ENCODE data around the gene OR51A2.
"Not testable (repeated sequence)": the region's sequence is repeated elsewhere in the genome, so short reads cannot be mapped to it uniquely, and the experiment has no call there.

OR51A2 gene, protein sequence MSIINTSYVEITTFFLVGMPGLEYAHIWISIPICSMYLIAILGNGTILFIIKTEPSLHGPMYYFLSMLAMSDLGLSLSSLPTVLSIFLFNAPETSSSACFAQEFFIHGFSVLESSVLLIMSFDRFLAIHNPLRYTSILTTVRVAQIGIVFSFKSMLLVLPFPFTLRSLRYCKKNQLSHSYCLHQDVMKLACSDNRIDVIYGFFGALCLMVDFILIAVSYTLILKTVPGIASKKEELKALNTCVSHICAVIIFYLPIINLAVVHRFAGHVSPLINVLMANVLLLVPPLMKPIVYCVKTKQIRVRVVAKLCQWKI

DNA sequence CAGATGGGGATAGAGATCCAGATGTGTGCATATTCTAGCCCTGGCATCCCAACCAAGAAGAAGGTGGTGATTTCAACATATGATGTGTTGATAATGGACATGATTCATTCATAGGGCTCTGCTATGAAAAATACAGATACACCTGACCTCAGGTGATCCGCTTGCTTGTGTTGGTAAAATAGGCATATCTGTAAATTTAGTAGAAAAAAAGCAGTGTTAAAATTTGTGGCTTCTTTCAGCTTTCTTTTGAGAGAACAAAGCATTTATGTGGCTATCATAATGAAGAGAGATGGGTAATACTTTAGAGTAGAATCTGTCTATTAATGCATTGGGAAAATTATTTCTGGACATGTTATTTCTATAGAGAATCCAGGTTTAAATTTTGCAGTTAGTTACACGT lies at the start of gene OR51A2:
TSS of gene OR51A2 (minus strand) at position 101 of the 400 bp plus-strand sequence. CDS start at position 101, 0 bp downstream.
- DNase-seq, result not testable (repeated sequence)

- DNase-seq, result peak; percentile 55
These were observed 49.1 kb upstream of the OR51A2 start for GRCh38 chr11:5004424-5005274.

DNA sequence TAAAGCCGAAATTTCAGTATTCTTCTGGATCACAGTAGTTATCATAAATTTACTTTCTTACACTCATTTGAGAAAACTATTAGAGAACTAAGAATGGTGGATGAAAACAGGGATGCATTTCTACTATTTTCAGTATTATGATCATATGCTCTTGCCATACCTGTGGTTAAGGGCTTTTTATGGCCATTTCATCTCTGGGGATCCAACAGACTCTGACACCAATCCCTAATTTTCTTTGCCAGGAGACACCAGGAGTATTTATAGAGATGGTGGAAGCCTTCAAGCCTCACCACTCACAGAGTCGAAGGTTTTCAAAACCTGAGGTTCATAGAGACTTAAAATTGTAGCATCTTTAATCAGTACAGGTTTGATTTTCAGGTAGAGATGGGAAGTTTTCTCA lies 39.0 kb upstream of the OR51A2 start, which contains the start of gene OR51L1:
TSS of gene OR51L1 (plus strand) at position 301 of the 400 bp plus-strand sequence. CDS start 4,132 bp downstream, outside the sequence.
- no peak for DNase-seq

- peak; percentile 8 for DNase-seq
These were observed 35.5 kb upstream of the OR51A2 start for GRCh38 chr11:4991060-4991459.

DNA sequence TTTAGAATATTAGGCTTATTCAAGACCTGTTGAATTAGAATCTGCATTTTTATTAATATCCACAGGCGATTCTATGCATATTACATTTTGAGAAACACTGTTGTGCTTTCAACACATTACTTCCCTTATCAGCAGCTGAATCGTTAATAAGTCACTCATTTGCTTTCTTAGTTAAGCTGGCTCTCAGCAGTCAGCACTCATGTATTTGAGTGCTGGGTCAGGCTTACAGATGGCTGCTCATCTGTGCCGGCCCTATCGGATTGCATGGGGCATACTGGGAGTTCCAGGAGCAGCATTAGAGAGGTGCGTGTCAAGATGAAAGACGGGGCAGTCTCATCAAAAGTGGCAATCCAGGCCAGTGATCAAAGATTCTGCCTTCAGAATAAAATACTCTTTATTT lies 28.3 kb upstream of the OR51A2 start:
- no peak for DNase-seq

DNA sequence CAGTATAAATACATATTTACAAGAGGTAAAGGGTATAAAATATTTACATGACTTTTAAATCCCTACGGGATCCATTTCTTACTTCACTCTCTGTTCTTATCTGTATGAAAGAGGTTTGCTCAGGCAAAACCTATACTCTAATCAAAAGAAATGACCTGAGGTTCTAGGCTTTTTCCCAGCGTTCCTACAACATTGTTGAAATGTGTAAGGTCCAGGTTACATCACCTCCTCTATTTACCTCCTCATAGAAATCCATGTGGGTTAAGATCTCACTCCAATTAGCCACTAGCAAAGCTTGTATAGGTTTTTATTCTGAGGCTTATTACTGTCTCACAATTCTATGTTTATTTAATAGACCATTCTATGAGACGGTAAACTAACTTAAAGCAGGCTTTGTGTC lies 27.2 kb upstream of the OR51A2 start:
- no peak for DNase-seq

GRCh38 chr11:4979036-4979435 lies 23.5 kb upstream of the OR51A2 start:
- peak; percentile 22 for DNase-seq

GRCh38 chr11:4975436-4975835 lies 19.9 kb upstream of the OR51A2 start:
- no peak for DNase-seq

DNA sequence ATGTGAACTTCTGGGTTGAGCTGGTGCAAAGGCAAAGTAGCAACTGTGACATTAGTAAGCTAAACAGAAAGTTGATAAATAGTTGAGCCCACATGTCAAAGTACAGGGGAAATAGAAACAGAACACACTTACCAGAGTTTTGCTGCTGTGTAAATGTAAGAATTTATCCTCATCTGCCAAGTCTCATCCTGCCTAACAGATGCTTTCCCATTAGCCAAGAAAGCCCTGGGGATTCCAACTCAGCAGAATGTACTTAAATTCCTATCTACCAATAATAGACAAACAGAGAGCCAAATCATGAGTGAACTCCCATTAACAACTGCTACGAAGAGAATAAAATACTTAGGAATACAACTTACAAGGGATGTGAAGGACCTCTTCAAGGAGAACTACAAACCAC lies 7.3 kb upstream of the OR51A2 start:
- peak; percentile 31 for DNase-seq

- DNase-seq, result no peak
These were observed 5.4 kb upstream of the OR51A2 start for GRCh38 chr11:4960877-4961276.

- no peak for DNase-seq
These were observed 1.9 kb upstream of the OR51A2 start for GRCh38 chr11:4957396-4957795.

- no peak for DNase-seq
These were observed 8.0 kb downstream of the OR51A2 start, which contains the start of gene OR51A4 for GRCh38 chr11:4947505-4947904. OR51A4 (minus strand) TSS chr11:4947605; CDS start chr11:4947100, 505 bp downstream.

DNA sequence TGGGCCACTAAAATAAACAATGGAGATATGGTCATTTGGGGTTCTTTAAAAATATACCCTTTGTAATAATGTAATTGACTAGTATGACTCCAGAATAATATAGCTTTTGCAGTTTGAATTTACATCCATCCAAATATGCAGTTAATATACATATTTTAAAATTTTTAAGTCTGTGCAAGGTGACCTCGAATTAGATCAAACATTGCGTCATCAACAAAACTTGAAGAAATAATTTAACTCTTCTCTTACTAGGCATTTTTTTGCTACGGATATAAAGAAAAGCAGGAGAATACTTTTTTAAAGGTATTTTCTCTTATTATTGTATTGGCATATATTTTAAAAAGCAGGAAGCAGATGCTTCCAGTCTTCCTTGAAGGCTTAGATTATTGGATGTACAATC lies 18.8 kb downstream of the OR51A2 start:
- no peak for DNase-seq

DNA sequence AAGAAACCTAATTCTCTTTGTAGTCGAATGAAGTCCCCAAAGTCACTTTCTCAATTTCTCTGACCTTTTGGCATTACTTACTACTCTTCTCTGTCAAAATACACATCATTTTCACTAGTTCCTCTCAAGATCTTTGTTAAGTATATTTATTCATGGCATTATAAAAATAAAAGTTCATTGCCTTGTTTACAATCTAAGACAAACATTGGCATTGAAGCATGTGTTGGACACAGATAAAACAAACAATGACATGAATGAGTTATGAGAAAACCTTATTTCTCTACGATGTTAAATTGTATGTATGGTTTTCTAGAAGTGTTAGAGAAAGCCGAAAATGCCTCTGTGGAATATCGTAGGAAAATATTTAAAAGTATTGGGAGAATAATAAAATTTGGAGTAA lies 22.8 kb downstream of the OR51A2 start:
- DNase-seq, result no peak

DNA sequence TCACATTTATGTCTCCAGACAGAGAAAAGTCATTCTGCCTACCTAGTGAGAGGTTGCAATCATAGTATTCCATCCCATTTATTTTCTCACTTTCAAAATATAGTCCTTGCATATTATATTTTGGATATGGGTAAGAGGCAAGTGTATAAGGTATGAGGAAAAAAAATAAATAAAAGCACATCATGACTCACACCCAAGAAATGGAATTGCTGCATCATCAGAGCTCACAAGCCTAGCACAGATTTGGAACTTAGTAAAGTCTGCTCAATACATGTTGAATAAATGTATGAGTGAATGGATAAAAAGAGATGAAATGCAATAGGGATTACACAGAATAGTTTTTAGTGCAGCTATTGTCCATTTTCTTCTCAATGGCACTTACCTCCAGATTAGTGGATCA lies 28.9 kb downstream of the OR51A2 start:
- DNase-seq, result peak; percentile 1

GRCh38 chr11:4924239-4924638 lies 31.3 kb downstream of the OR51A2 start, which contains the start of gene OR51G1:
OR51G1 (minus strand) TSS chr11:4924339; CDS start chr11:4924339, 0 bp downstream.
- DNase-seq, result no peak

- DNase-seq, result no peak
These were observed 33.2 kb downstream of the OR51A2 start for GRCh38 chr11:4922304-4922703.

- no peak for DNase-seq
These were observed 33.7 kb downstream of the OR51A2 start for GRCh38 chr11:4921796-4922195.

DNA sequence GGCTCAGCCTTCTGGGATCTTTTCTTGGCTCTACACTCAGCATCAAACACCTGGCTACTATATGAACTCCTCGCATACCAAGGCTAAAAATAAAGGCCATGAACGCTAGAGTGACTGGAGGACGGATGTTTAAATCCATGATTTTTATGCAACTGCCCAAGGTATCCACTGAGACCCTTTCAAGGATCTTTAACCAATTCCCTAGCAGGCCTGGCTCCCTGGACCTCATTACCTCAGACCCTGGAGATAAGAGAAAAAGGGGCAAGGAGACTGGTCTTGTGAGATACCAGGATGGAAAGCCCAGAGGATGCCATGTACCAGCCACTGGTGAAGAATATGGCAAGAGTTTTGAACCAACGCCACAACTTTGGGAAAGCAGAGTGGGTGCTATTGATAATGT lies 36.3 kb downstream of the OR51A2 start, which contains the start of gene OR51G2:
TSS of gene OR51G2 (minus strand) at position 101 of the 400 bp plus-strand sequence. CDS start 3,687 bp downstream, outside the sequence.
- no peak for DNase-seq

DNA sequence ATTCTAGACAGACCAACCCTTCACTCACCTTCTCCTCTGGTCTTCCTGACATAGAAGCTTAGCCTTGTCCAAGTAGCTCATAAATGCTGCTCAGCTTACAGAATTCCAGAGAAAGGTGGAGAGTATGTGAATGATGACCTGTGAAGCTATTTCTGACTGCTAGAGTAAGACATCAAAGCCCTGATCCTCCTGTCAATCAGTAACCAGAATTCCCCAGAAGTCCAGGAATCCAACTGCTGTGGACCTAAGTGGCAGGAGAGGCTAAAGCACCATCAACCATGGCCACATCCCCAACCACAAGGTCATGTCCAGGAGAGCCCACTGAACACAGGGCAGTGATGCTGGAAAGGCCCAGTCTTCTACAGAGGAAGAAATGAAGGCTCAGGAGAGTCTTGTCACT lies 38.9 kb downstream of the OR51A2 start:
- no peak for DNase-seq
